ENCODE results near the gene TPGS1.

Gene TPGS1

GRCh38 chr19:548886-549830 is 41.9 kb downstream of the TPGS1 start:
- H3K4me1 ChIP-seq (ENCODE audit: control insufficient read depth in 1 of 2, insufficient read depth in 1 of 2, low read depth in 1 of 2, low read length in 1 of 2): peaks cover 3 to 5% of the 10 kb centered on the region in 2 experiments

GRCh38 chr19:554817-555216 is 47.5 kb downstream of the TPGS1 start:
- TF ChIP-seq CTCF (IDR thresholded peaks at IDR 0.05): no peak
- Histone ChIP-seq H3K4me3 (ENCODE audit: low read depth in 1 of 2, low read length in 1 of 2) (no peak overlapping the region), H3K9me3 (no peaks in the 10 kb centered on the region), H3K27ac (no peak overlapping the region), H3K4me1 (ENCODE audit: control insufficient read depth in 1 of 2, insufficient read depth in 1 of 2, low read depth in 1 of 2, low read length in 1 of 2) (peaks cover 16 to 33% of the 10 kb centered on the region in 2 experiments), H3K36me3 (no peaks in the 10 kb centered on the region), H3K27me3 (no peaks in the 10 kb centered on the region)

More at GRCh38 chr19:548886-549830, 41.9 kb downstream of the TPGS1 start:
- Histone ChIP-seq H3K36me3 (no peaks in the 10 kb centered on the region), H3K9me3 (no peaks in the 10 kb centered on the region), H3K27ac (no peak overlapping the region), H3K27me3 (peaks cover 15% of the 10 kb centered on the region), H3K4me3 (ENCODE audit: low read depth in 1 of 2, low read length in 1 of 2) (no peak overlapping the region)
- TF ChIP-seq CTCF (IDR thresholded peaks at IDR 0.05): no peak

- Histone ChIP-seq H3K4me1 (ENCODE audit: control insufficient read depth in 1 of 2, insufficient read depth in 1 of 2, low read depth in 1 of 2, low read length in 1 of 2) (peaks cover 21 to 39% of the 10 kb centered on the region in 2 experiments), H3K36me3 (no peaks in the 10 kb centered on the region), H3K9me3 (no peaks in the 10 kb centered on the region), H3K27ac (peak overlapping the region; percentile 84), H3K4me3 (ENCODE audit: low read depth in 1 of 2, low read length in 1 of 2) (peak overlapping the region in 1 of 2 experiments; percentile 30), H3K27me3 (no peaks in the 10 kb centered on the region)
- TF ChIP-seq CTCF (IDR thresholded peaks at IDR 0.05): no peak
Measured at GRCh38 chr19:555474-555808, 48.1 kb downstream of the TPGS1 start.

- H3K4me1 ChIP-seq (ENCODE audit: control insufficient read depth in 1 of 2, insufficient read depth in 1 of 2, low read depth in 1 of 2, low read length in 1 of 2): peaks cover 24 to 42% of the 10 kb centered on the region in 2 experiments
Measured at GRCh38 chr19:556611-557382, 49.5 kb downstream of the TPGS1 start.

More at GRCh38 chr19:556611-557382, 49.5 kb downstream of the TPGS1 start:
- peak overlapping the region; percentile 27 to 30 for H3K4me3 ChIP-seq (ENCODE audit: low read depth in 1 of 2, low read length in 1 of 2)
- H3K27me3 ChIP-seq: no peaks in the 10 kb centered on the region
- no peak for TF ChIP-seq CTCF (IDR thresholded peaks at IDR 0.05)
- peak overlapping the region; percentile 84 for H3K27ac ChIP-seq
- no peaks in the 10 kb centered on the region for H3K36me3 ChIP-seq
- H3K9me3 ChIP-seq: no peaks in the 10 kb centered on the region

All from neutrophil (primary cell).